IMR-90 (cell line): ENCODE data around the gene BLMH. TPM values are rescaled to one million over a fixed set of nuclear protein-coding genes. Genes with fewer than 3 reads are reported as not detected.

Experiments used
- ATAC-seq: fragments of 200-7000 bp; cut with Tn5 transposase; 2 replicates; pipeline ENCODE4 v1.9.1; 2020; ENCODE audit warnings: low read depth, mild to moderate bottlenecking, moderate library complexity
- BruUV-seq: library from RNA; stranded (reverse); fragments of 400-500 nt; replicated peaks from 2 replicates; lab custom pipeline; 2021; lab: Mats Ljungman, UMichigan
- CTCF ChIA-PET: fragments of 300-600 bp; formaldehyde crosslinking; extraction: SDS; loops from one replicate; lab custom pipeline; 2021; ENCODE audit warnings: antibody characterized with exemption; lab: Yijun Ruan, JAX
- POLR2A ChIA-PET: fragments of 300-600 bp; sonication (Branson Sonifier 250); formaldehyde crosslinking; loops from one replicate; lab custom pipeline; 2022; ENCODE audit warnings: antibody characterized with exemption; ENCODE audit not compliant: unreplicated experiment; lab: Charles Lee
- DNase-seq: peaks from one replicate; pipeline ENCODE4 v3.0.0; 2013
- H2AFZ ChIP-seq: replicated peaks from 2 replicates; pipeline ENCODE3; 2013; ENCODE audit warnings: low read length, mild to moderate bottlenecking; ENCODE audit not compliant: poor library complexity
- H2AK5ac ChIP-seq: 2 replicates; pipeline ENCODE4 v1.6.1; 2013; ENCODE audit warnings: low read depth, low read length, inconsistent platforms
- H2AK9ac ChIP-seq: replicated peaks from 2 replicates; pipeline ENCODE3; 2013; ENCODE audit warnings: mild to moderate bottlenecking, low read depth, low read length, moderate library complexity; ENCODE audit not compliant: poor library complexity
- H2BK120ac ChIP-seq: 2 replicates; pipeline ENCODE4 v1.6.1; 2013; ENCODE audit warnings: low read depth, low read length, inconsistent platforms
- H2BK15ac ChIP-seq: 3 replicates; pipeline ENCODE4 v1.6.1; 2013; ENCODE audit warnings: low read depth, low read length, inconsistent platforms
- H2BK20ac ChIP-seq: 2 replicates; pipeline ENCODE4 v1.6.1; 2013; ENCODE audit warnings: low read depth, mild to moderate bottlenecking, inconsistent platforms, low read length, moderate library complexity
- H2BK5ac ChIP-seq: 2 replicates; pipeline ENCODE4 v1.6.1; 2013; ENCODE audit warnings: mild to moderate bottlenecking, low read depth, low read length, inconsistent platforms; ENCODE audit not compliant: poor library complexity, severe bottlenecking
- H3K14ac ChIP-seq: replicated peaks from 2 replicates; pipeline ENCODE4 v1.6.1; 2013; ENCODE audit warnings: low read depth, low read length, inconsistent platforms
- H3K18ac ChIP-seq: 2 replicates; pipeline ENCODE4 v1.6.1; 2013; ENCODE audit warnings: low read depth, low read length, control low read depth
- H3K23ac ChIP-seq: 2 replicates; pipeline ENCODE4 v1.6.1; 2013; ENCODE audit warnings: low read depth, low read length, inconsistent platforms
- H3K27ac ChIP-seq: 2 replicates; pipeline ENCODE4 v1.5.1; 2013; ENCODE audit warnings: mild to moderate bottlenecking, control low read depth, low read length; ENCODE audit not compliant: insufficient read depth
- H3K27me3 ChIP-seq: 2 replicates; pipeline ENCODE4 v1.6.1; 2013; ENCODE audit warnings: low read length; ENCODE audit not compliant: control insufficient read depth, insufficient read depth
- H3K36me3 ChIP-seq: 2 replicates; pipeline ENCODE4 v1.6.1; 2013; ENCODE audit warnings: low read length, mixed read lengths; ENCODE audit not compliant: control insufficient read depth, insufficient read depth
- H3K4ac ChIP-seq: 2 replicates; pipeline ENCODE4 v1.6.1; 2013; ENCODE audit warnings: low read depth, low read length, inconsistent platforms
- H3K4me1 ChIP-seq: 2 replicates; pipeline ENCODE4 v1.6.1; 2013; ENCODE audit warnings: low read length, mixed read lengths; ENCODE audit not compliant: control insufficient read depth, insufficient read depth
- H3K4me2 ChIP-seq: 2 replicates; pipeline ENCODE4 v1.6.1; 2013; ENCODE audit warnings: low read depth, mild to moderate bottlenecking, control low read depth, low read length, moderate library complexity
- H3K4me3 ChIP-seq: 2 replicates; pipeline ENCODE4 v1.5.1; 2013; ENCODE audit warnings: low read depth, mild to moderate bottlenecking, control low read depth, low read length, moderate library complexity; ENCODE audit not compliant: insufficient read depth
- H3K56ac ChIP-seq: 2 replicates; pipeline ENCODE4 v1.6.1; 2013; ENCODE audit warnings: low read length, inconsistent platforms; ENCODE audit not compliant: insufficient read depth; ENCODE audit errors: extremely low read depth
- H3K79me1 ChIP-seq, 2 experiments: 2 replicates each; pipeline ENCODE4 v1.6.1; 2013; ENCODE audit warnings: low read length in 2 of 2, inconsistent platforms in 1 of 2, low read depth in 1 of 2
- H3K9ac ChIP-seq: 2 replicates; pipeline ENCODE4 v1.6.1; 2013; ENCODE audit warnings: low read depth, low read length, control low read depth
- H3K9me1 ChIP-seq: 2 replicates; pipeline ENCODE4 v1.6.1; 2013; ENCODE audit warnings: low read length, inconsistent platforms; ENCODE audit not compliant: insufficient read depth
- H3K9me3 ChIP-seq: 2 replicates; pipeline ENCODE4 v1.6.1; 2013; ENCODE audit warnings: low read length; ENCODE audit not compliant: control insufficient read depth, insufficient read depth
- H4K20me1 ChIP-seq: 2 replicates; pipeline ENCODE4 v1.6.1; 2013; ENCODE audit warnings: low read length, inconsistent platforms; ENCODE audit not compliant: insufficient read depth
- H4K5ac ChIP-seq: 2 replicates; pipeline ENCODE4 v1.6.1; 2013; ENCODE audit warnings: mild to moderate bottlenecking, low read depth, low read length, control low read depth
- H4K8ac ChIP-seq, 2 experiments: 2 replicates each; pipeline ENCODE4 v1.6.1; 2013; ENCODE audit warnings: low read depth in 2 of 2, low read length in 2 of 2, control low read depth in 1 of 2, inconsistent platforms in 1 of 2
- H4K91ac ChIP-seq: 2 replicates; pipeline ENCODE4 v1.6.1; 2013; ENCODE audit warnings: low read depth, low read length, inconsistent platforms; ENCODE audit not compliant: insufficient read depth
- CHD1 ChIP-seq: IDR thresholded peaks from 2 replicates; pipeline ENCODE4 v1.6.1; 2012; ENCODE audit warnings: low read depth, low read length, improper control_type of control experiment
- CTCF ChIP-seq: conservative IDR thresholded peaks from 2 replicates; pipeline ENCODE4 v1.5.1; 2012; ENCODE audit warnings: mild to moderate bottlenecking, low read depth, low read length, improper control_type of control experiment
- NFE2L2 ChIP-seq: fragments of 150-350 bp; IDR thresholded peaks from 2 replicates; pipeline ENCODE4 v1.6.1; 2016; ENCODE audit warnings: low read depth, mild to moderate bottlenecking, low read length
- POLR2A ChIP-seq: IDR thresholded peaks from 2 replicates; pipeline ENCODE4 v1.6.1; 2012; ENCODE audit warnings: mild to moderate bottlenecking, low read depth, low read length
- RAD21 ChIP-seq: IDR thresholded peaks from 2 replicates; pipeline ENCODE4 v1.6.1; 2012; ENCODE audit warnings: low read length, improper control_type of control experiment
- RFX5 ChIP-seq: IDR thresholded peaks from 2 replicates; pipeline ENCODE4 v1.8.0; 2012; ENCODE audit warnings: low read depth, mild to moderate bottlenecking, low read length, moderate library complexity
- SMC3 ChIP-seq: fragments of 150-350 bp; IDR thresholded peaks from 2 replicates; pipeline ENCODE4 v1.6.1; 2016; ENCODE audit warnings: low read depth, mild to moderate bottlenecking, antibody characterized with exemption, low read length, moderate library complexity
- dilution Hi-C: fragments of 300-500 bp; cut with HindIII; formaldehyde crosslinking; loops from one replicate; pipeline ENCODE4 v1.14.3; 2018; ENCODE audit warnings: low sequenced_read_pairs; ENCODE audit not compliant: unreplicated experiment
- in situ Hi-C: fragments of 300-500 bp; cut with MboI; formaldehyde crosslinking; loops from 3 replicates; pipeline ENCODE4 v1.14.3; 2019; ENCODE audit warnings: low sequenced_read_pairs, inconsistent platforms, mixed read lengths
- intact Hi-C: fragments of 100-400 bp; cut with micrococcal nuclease; formaldehyde crosslinking; loops from 2 replicates; pipeline ENCODE4 v1.10.0; 2022
- polyA plus RNA-seq, 3 experiments: library from polyadenylated mRNA; depleted of rRNA; stranded (reverse); fragments of >200 nt; gene quantifications; 2 replicates each; pipeline ENCODE4 v1.2.3, GENCODE V29; 2012; ENCODE audit warnings: low replicate concordance in 1 of 3
- total RNA-seq: library from RNA; depleted of rRNA; stranded (reverse); fragments of >200 nt; gene quantifications from 2 replicates; pipeline ENCODE4 v1.2.3, GENCODE V29; 2012
- TF ChIP-seq, protein P1 (sequence below): fragments of 150-350 bp; IDR thresholded peaks from 2 replicates; pipeline ENCODE4 v1.6.1; 2017; ENCODE audit warnings: mild to moderate bottlenecking, antibody characterized with exemption, low read length, low read depth

Gene BLMH
- total and polyA plus RNA-seq, 2 of the 4 experiments (the other 2 are of a cell fraction) = 17.3 to 20.8 TPM

- POLR2A ChIA-PET = no interaction called here
- Histone ChIP-seq H4K20me1 (no peaks in the 10 kb centered on the region), H3K18ac (no peak overlapping the region), H3K4ac (no peak overlapping the region), H2AK9ac (no peak overlapping the region), H3K56ac (no peak overlapping the region), H3K9me3 (no peaks in the 10 kb centered on the region), H2AFZ (no peak overlapping the region), H3K27me3 (no peaks in the 10 kb centered on the region), H4K91ac (no peak overlapping the region), H3K36me3 (peaks cover 17% of the 10 kb centered on the region), H3K27ac (no peak overlapping the region), H2BK20ac (no peak overlapping the region), H3K9ac (no peak overlapping the region), H3K9me1 (no peaks in the 10 kb centered on the region), H3K4me3 (no peak overlapping the region), H2AK5ac (no peak overlapping the region), H3K79me1 (peaks cover 0 to 3% of the 10 kb centered on the region in 2 experiments; a peak in 2 of 4 replicates), H2BK120ac (no peak overlapping the region), H3K23ac (no peak overlapping the region), H4K5ac (no peak overlapping the region), H2BK15ac (no peak overlapping the region), H3K14ac (no peak overlapping the region), H3K4me1 (no peaks in the 10 kb centered on the region), H3K4me2 (no peak overlapping the region), H4K8ac (no peak overlapping the region), H2BK5ac (no peak overlapping the region)
- no TSS peak for BruUV-seq
- DNase-seq = no peak
- no peak for TF ChIP-seq CHD1
- no peak for TF ChIP-seq RFX5
- TF ChIP-seq CTCF = no peak
- TF ChIP-seq RAD21 = no peak
- TF ChIP-seq POLR2A = no peak
- TF ChIP-seq, protein P1, sequence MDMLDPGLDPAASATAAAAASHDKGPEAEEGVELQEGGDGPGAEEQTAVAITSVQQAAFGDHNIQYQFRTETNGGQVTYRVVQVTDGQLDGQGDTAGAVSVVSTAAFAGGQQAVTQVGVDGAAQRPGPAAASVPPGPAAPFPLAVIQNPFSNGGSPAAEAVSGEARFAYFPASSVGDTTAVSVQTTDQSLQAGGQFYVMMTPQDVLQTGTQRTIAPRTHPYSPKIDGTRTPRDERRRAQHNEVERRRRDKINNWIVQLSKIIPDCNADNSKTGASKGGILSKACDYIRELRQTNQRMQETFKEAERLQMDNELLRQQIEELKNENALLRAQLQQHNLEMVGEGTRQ = no peak
- TF ChIP-seq SMC3 = no peak
- TF ChIP-seq NFE2L2 = no peak
- dilution Hi-C loops (no loop called here), in situ Hi-C loops (no loop called here), intact Hi-C loops (no loop called here)
- CTCF ChIA-PET = no interaction called here
- no peak for ATAC-seq
Observed at GRCh38 chr17:30279156-30279555, 12.6 kb downstream of the BLMH start.
